Loucy (cell line): ENCODE results near the gene WDR93.
A peak's percentile ranks its signal among the peaks of the same experiment; 100 is the strongest.

Source experiments
- H2AFZ ChIP-seq: fragments of 200-600 bp; sonication (generic); 2 replicates; pipeline ENCODE4 v1.6.0; 2016; ENCODE audit warnings: antibody characterized with exemption, mild to moderate bottlenecking, low read length, moderate library complexity
- H3F3A ChIP-seq: fragments of 200-600 bp; 2 replicates; pipeline ENCODE4 v1.6.0; 2016; ENCODE audit warnings: antibody characterized with exemption, low read depth, mild to moderate bottlenecking
- H3K27me3 ChIP-seq: fragments of 200-600 bp; sonication (generic); 2 replicates; pipeline ENCODE4 v1.6.1; 2014; ENCODE audit warnings: low read length, mild to moderate bottlenecking; ENCODE audit not compliant: insufficient read depth, poor library complexity, severe bottlenecking
- H3K36me3 ChIP-seq: fragments of 200-600 bp; sonication (generic); 2 replicates; pipeline ENCODE4 v1.6.1; 2016; ENCODE audit warnings: low read length; ENCODE audit not compliant: insufficient read depth
- H3K4me1 ChIP-seq: fragments of 200-600 bp; sonication (generic); 2 replicates; pipeline ENCODE4 v1.5.1; 2014; ENCODE audit warnings: low read length, mild to moderate bottlenecking; ENCODE audit not compliant: insufficient read depth, poor library complexity, severe bottlenecking
- H3K4me2 ChIP-seq: fragments of 200-600 bp; sonication (generic); 2 replicates; pipeline ENCODE4 v1.6.0; 2014; ENCODE audit warnings: antibody characterized with exemption, low read length, low read depth, mild to moderate bottlenecking; ENCODE audit not compliant: poor library complexity, severe bottlenecking
- H3K4me3 ChIP-seq: fragments of 200-600 bp; sonication (generic); 2 replicates; pipeline ENCODE4 v1.5.1; 2014; ENCODE audit warnings: low read length, mild to moderate bottlenecking, mixed read lengths; ENCODE audit not compliant: poor library complexity, severe bottlenecking
- H3K79me2 ChIP-seq: fragments of 200-600 bp; sonication (generic); 2 replicates; pipeline ENCODE4 v1.6.1; 2014; ENCODE audit warnings: low read length; ENCODE audit not compliant: insufficient read depth
- H3K9ac ChIP-seq: fragments of 200-600 bp; sonication (generic); 2 replicates; pipeline ENCODE4 v1.6.0; 2014; ENCODE audit warnings: mild to moderate bottlenecking, low read depth, low read length, moderate library complexity; ENCODE audit not compliant: poor library complexity, severe bottlenecking
- H3K9me2 ChIP-seq: fragments of 200-600 bp; sonication (generic); replicated peaks from 2 replicates; pipeline ENCODE4 v1.6.1; 2016; ENCODE audit warnings: low read depth, low read length, mixed read lengths
- H3K9me3 ChIP-seq: fragments of 200-600 bp; sonication (generic); 2 replicates; pipeline ENCODE4 v1.6.1; 2014; ENCODE audit warnings: mild to moderate bottlenecking, antibody characterized with exemption, low read length, low read depth; ENCODE audit not compliant: insufficient read depth
- H4K20me1 ChIP-seq: fragments of 200-600 bp; sonication (generic); 2 replicates; pipeline ENCODE4 v1.6.0; 2014; ENCODE audit warnings: antibody characterized with exemption, low read length, mild to moderate bottlenecking; ENCODE audit not compliant: insufficient read depth, poor library complexity, severe bottlenecking
- EZH2phosphoT487 ChIP-seq: fragments of 200-600 bp; IDR thresholded peaks from 2 replicates; pipeline ENCODE4 v1.6.1; 2018; ENCODE audit warnings: antibody characterized with exemption, mild to moderate bottlenecking, moderate library complexity, borderline replicate concordance
- TF ChIP-seq, protein P1 (sequence below): fragments of 200-600 bp; sonication (generic); conservative IDR thresholded peaks from 2 replicates; pipeline ENCODE4 v1.5.1; 2014; ENCODE audit warnings: mild to moderate bottlenecking, antibody characterized with exemption, low read length

WDR93 gene

DNA sequence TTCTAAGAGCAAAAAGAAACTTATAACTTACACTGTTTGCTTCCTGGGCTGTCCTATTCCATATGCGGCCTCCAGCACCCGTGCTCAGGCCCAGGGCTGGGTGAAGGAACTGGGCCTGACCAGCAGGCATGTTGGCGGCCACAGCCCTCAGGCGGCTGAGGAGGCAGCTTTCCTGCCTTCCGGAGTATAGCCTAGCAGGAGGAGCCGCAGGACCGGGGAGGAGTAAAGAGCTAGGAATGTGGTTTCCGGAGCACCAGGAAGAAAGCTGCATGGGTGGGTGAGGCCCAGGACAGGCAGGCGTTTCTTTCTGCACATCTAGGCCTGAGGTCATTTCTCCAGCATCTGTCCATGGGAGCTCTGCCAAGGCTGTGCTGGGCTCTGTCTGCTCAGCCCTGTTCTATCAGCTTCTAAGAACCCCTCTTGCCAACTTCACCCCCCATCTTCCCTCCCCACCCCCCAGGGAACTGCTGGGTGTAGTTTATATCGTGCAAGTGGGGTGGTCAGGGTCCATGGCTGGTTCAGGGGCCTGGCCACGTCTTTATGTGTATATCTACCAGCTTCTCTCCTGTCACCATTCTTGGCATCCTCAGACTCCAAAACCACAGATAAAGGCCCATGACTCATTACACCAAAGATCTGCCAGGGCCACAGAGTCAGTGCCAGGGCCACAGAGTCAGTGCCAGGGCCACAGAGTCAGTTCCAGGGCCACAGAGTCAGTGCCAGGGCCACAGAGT, 27.6 kb upstream of the WDR93 start:
- H2AFZ ChIP-seq = no peak overlapping the region

DNA sequence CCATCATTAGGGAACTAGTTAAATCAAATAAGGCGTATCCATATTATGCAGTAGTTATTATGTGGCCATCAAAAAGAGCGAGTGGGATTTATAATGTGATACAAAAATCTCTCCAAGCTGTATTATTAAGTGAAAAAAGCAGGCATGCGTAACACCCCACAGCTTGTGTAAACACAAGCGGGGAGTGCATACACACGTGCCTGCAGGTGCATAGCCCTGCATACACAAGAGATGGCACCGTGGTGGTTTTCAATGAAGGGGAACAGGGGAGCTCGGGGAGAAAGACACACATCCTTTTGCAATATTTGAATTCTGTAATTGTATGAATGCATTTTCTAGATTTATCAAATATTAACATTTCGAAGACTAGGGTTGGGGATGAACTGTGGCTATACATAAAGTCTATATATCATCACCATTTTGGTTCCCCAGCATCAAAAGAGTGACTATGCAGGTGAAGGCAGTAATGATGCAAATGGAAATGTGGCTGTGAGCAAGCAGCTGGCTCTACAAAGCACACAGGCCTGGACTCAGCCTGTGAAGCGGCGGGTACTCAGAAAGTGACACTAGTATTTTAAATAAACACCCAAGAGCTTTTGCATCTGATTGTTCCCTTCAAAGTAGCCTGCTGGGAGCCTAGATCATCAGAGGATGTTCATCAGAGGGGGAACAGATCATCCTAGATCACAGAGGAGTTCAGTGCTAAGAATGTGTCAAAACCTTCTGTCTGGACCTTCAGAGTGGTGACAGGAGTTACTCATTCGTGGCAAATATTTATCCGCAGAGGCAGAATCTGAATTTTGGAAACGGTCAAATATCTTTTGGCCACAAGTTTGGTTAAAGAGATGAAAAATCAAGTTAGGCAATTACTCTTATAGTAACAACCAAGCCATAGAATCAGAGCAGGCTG, 25.9 kb upstream of the WDR93 start:
- no peaks in the 10 kb centered on the region for H3K4me1 ChIP-seq
- H2AFZ ChIP-seq = no peak overlapping the region
- no peak overlapping the region for H3K4me2 ChIP-seq
- H4K20me1 ChIP-seq = no peaks in the 10 kb centered on the region
- H3K36me3 ChIP-seq = no peaks in the 10 kb centered on the region
- TF ChIP-seq EZH2phosphoT487 = no peak
- TF ChIP-seq, protein P1, sequence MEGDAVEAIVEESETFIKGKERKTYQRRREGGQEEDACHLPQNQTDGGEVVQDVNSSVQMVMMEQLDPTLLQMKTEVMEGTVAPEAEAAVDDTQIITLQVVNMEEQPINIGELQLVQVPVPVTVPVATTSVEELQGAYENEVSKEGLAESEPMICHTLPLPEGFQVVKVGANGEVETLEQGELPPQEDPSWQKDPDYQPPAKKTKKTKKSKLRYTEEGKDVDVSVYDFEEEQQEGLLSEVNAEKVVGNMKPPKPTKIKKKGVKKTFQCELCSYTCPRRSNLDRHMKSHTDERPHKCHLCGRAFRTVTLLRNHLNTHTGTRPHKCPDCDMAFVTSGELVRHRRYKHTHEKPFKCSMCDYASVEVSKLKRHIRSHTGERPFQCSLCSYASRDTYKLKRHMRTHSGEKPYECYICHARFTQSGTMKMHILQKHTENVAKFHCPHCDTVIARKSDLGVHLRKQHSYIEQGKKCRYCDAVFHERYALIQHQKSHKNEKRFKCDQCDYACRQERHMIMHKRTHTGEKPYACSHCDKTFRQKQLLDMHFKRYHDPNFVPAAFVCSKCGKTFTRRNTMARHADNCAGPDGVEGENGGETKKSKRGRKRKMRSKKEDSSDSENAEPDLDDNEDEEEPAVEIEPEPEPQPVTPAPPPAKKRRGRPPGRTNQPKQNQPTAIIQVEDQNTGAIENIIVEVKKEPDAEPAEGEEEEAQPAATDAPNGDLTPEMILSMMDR = no peak
- peak overlapping the region; percentile 53 for H3K4me3 ChIP-seq
- no peaks in the 10 kb centered on the region for H3K79me2 ChIP-seq
- H3K9ac ChIP-seq = no peak overlapping the region
- no peaks in the 10 kb centered on the region for H3K9me2 ChIP-seq
- H3K27me3 ChIP-seq = no peaks in the 10 kb centered on the region
- no peaks in the 10 kb centered on the region for H3K9me3 ChIP-seq
- no peaks in the 10 kb centered on the region for H3F3A ChIP-seq

More for the DNA sequence above, 27.6 kb upstream of the WDR93 start:
- H3K79me2 ChIP-seq = no peaks in the 10 kb centered on the region
- no peaks in the 10 kb centered on the region for H3K9me2 ChIP-seq
- H3K9me3 ChIP-seq = no peaks in the 10 kb centered on the region
- no peak overlapping the region for H3K4me3 ChIP-seq
- no peak for TF ChIP-seq EZH2phosphoT487
- TF ChIP-seq, protein P1 = no peak
- H3F3A ChIP-seq = no peaks in the 10 kb centered on the region
- no peak overlapping the region for H3K9ac ChIP-seq
- H3K4me1 ChIP-seq = no peaks in the 10 kb centered on the region
- H4K20me1 ChIP-seq = no peaks in the 10 kb centered on the region
- no peaks in the 10 kb centered on the region for H3K27me3 ChIP-seq
- no peak overlapping the region for H3K4me2 ChIP-seq
- no peaks in the 10 kb centered on the region for H3K36me3 ChIP-seq

DNA sequence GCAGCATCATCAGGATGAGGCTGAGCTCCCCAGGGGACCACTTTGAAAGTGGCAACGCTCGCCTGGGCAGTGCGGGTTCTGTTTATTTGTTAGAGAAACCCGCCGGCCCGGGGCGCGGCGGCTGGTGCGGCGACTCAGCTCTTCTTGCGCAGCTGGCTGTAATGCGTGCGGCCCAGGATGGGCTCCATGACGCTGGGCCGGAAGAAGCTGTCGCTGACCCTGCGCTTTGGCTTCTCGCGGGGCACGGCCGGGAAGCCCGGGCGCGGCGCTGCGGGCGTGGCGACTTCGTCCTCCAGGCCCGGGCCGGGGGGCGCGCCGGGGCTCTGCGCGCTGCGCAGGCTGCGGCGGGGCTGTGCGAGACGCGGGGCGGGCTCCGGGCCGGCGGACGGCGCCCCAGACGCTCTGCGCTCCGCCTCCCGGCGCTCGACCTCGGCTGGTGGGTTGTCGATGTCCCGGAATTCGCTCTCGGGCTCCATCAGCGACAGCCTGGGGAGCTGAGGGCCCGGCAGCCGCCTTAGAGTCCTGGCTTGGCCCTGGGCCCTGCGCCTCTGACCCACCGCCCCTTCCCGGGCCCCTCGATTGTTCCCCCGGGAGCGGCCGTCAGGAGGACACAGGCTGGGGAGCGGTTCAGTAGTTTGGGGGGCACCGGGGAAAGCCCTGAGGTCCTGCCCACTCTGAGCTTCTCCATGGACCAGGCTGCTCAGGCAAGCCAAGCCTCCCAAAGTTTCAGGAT, 25.0 kb upstream of the WDR93 start:
- H3F3A ChIP-seq = no peaks in the 10 kb centered on the region
- no peak for TF ChIP-seq EZH2phosphoT487
- TF ChIP-seq, protein P1 = no peak
- peak overlapping the region; percentile 69; the same call in 1 of the 2 replicates for H2AFZ ChIP-seq
- no peaks in the 10 kb centered on the region for H3K4me1 ChIP-seq
- H3K79me2 ChIP-seq = no peaks in the 10 kb centered on the region
- no peak overlapping the region for H3K9ac ChIP-seq
- peak overlapping the region; percentile 53 for H3K4me3 ChIP-seq
- no peak overlapping the region for H3K4me2 ChIP-seq
- no peaks in the 10 kb centered on the region for H4K20me1 ChIP-seq
- no peaks in the 10 kb centered on the region for H3K9me3 ChIP-seq
- H3K9me2 ChIP-seq = no peaks in the 10 kb centered on the region
- H3K27me3 ChIP-seq = no peaks in the 10 kb centered on the region
- no peaks in the 10 kb centered on the region for H3K36me3 ChIP-seq
